Ammon's horn (tissue), 1 donor: ENCODE data around the gene PRDM15.
"Not testable (repeated sequence)": the region's sequence is repeated elsewhere in the genome, so short reads cannot be mapped to it uniquely, and the experiment has no call there.

Experiments
- DNase-seq: peaks from one replicate; pipeline ENCODE4 v3.0.0-alpha.2; 2016; ENCODE audit warnings: low spot score

Gene PRDM15

DNA sequence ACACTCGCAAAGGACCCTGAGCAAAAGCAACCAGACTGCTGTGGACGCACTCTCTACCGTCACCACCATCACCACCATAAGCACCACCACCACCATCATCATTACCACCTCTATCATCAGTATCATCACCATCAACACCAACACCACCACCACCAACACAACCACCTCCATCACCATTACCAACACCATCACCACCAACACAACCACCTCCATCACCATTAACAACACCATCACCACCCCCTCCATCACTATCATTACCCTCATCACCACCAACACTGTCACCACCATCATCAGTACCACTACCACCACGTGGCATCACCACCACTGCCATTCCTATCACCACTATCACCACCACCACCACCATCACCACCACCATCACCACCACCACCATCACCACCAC, 73.5 kb downstream of the PRDM15 start:
- no peak for DNase-seq

DNA sequence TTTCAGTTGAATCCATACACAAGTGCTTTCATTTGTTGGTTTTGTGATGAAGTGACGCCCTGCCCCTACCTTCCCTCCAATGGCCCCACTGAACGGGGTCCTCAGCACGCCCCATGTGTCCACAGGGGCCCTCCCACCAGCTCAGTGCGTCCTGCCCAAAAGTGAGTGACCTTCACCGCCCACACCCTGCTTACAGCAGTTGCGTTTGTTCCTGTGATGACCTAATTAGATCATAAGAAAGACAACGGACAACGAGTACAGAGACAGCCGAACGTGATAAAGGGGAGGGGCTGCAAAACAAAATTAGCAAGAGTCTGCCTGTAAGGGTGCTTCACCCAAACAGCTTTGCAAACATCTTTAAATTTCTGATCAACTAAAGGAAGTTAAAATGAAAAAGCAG, 74.1 kb downstream of the PRDM15 start:
- DNase-seq = no peak

DNA sequence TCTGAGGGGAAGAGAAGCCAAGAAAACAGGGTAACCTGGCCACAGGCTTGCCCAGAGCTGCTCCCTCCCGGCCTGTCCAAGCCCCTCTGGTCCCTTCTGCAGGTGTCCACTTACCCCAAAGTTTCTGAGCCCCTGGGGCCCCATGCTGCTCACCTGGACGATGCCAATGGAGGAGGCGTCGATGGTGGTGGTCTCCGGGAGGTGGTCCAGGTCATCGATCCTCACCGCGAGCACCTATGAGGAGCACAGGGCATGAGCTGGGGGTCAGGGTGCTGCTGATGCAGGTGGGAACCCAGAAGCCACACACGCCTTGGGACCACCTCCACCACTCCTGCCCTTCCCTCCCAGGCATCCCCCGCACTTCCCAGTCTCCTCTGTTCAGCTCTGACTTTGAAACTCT, 74.8 kb downstream of the PRDM15 start:
- no peak for DNase-seq

DNA sequence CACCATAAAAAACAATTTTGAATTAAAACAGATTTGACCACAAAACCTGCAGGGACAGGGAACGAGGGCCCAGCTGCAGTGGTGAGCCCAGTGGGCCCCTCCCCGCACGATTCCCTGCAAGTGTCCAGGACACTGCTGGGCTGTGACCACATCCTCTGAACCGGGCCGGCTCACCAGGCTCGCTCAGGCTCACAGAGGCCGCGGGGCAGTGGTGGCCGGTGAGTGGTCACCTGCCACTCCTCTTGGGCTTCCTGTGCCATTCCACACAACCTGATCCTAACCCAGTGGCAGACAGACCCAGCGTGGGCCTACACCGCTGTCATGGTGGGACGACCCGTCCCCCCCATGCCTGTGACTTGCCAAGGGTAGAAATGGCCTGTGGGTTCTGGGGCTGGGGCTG, 75.8 kb downstream of the PRDM15 start:
- no peak for DNase-seq

DNA sequence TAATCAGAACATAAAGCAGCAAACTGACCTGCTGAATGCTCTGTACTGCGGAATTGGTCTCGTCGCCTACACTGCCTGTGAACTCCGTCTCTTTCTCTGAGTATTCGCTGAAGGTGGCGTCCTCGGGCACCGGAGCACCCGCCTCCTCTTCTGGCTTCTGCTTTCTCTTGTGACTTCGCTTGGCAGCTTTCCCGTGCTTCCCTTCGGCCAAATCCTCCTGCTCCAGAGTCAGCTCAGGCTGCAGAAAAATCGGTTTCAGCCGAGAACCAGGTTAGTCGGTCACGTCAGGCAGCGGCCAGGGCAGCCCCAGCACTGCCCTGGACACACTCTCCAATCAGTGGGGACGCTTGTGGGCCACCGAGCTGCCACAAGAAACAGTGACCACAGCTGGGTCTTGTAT, 76.5 kb downstream of the PRDM15 start:
- DNase-seq = peak; percentile 81

DNA sequence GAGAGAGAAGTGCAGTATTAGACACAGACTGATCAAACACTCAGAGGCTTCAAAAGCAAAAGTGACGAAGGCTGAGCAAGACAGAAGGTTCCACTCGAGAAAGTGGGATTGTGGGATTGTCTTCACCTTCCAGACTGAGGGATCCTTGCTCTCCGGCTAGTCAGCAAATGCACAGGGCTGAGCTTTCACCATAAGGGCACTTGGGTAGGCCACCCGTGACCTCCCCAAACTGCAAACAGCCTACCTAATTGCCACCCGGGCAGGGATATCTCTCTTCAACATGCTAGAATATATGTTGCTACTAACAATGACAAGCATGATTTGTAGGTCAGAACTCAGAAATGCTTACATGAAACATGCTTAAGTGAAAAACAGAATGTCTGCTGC, 77.0 kb downstream of the PRDM15 start:
- no peak for DNase-seq

DNA sequence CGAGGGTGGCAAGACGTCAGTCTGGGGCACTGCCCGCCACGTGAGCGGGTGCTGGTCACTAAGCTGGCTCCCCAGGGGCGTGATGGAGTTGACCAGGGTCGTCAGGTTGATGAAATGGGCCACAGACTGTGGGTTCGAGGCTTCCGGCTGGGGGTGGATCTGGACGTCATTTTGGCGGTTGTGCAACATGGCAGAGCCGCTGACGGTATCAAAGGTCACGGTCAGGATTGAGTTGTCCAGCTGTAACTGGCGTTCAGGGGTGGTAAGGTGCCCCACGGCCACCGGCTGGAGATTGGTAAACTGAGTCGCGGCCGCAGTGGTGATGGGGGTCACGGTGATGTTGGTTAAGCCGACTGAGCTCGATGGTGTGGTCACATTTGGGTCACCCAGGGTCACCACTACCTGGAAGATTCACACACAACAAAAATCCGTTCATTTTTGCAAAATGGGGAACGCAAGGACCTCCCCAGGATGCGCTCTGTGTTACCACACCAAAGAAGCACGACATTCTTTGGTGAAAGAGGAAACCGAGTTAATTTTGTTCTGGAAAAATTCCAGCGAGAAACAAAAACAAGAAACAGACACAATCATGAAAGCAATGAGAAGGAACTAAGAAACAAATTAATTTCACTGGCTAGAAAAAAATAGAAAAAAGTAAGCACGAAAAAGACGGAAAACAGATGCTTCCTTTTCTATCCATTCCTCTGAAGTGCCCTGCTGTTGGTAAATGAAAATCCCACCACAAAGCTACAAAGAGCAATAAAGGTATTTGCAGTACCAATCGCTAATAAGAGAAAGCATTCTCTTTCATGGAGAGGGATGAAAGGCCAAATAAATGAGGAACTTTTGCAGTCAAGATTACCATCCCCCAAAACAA, 77.6 kb downstream of the PRDM15 start:
- no peak for DNase-seq

DNA sequence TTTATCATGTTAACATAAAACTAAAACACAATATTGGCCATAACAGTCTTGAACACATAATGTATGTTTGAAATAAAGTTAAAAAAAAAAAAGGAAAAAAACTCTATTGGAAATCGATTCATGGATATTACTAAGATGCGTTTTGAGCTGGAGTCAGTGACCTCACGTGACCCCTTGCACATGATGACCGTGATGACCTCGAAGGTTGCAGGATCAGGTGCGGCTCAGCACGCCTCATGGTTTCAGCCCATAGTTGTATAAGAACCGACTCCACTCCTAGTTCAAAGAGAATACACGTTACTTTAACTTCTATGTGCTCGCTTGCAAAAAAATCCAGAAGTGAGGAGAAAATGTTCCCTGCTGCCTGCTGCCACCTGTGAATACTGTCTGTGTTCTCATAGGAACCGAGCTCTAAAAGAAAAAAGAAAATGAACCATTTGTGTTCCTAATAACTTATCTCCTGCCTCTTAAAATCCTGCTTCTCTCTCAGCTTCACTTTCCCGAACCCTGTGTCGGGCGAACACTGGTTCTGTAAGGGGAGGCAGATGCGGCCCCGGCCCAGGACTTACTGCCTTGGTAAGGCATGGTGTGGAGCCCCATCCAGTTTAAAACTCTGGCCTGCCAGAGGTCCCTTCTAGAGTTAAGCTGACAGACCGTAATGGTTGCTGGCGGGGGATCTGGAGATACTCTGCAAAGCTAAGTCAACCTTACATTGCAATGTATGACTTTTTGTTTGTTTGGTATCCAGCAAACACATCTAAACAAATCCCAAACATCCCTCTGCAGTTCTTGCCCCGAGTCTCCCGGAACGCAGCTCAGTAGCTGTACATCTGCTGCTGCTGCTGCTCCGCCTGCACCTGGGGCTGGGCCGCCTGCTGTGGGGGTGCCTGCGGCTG, 78.5 kb downstream of the PRDM15 start:
- DNase-seq = no peak

DNA sequence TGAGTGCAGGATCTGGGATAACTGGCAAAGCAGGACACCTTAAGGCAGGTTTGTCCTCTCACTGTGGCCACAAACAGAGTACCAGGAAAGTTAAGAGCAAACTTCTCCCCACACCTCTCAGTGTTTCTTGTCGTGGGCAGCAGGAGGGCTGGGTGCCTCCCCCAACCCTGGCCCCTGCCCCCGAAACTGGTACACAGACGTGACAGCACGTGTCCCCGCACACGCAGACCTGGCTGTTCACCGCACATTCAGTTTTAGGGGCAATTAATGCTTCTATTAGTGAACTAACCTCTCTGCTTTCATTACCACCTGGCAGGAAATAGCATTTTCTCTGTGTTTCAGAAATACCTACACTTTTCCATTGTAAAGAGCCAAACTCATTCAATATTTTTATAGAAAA, 79.4 kb downstream of the PRDM15 start:
- DNase-seq = no peak

DNA sequence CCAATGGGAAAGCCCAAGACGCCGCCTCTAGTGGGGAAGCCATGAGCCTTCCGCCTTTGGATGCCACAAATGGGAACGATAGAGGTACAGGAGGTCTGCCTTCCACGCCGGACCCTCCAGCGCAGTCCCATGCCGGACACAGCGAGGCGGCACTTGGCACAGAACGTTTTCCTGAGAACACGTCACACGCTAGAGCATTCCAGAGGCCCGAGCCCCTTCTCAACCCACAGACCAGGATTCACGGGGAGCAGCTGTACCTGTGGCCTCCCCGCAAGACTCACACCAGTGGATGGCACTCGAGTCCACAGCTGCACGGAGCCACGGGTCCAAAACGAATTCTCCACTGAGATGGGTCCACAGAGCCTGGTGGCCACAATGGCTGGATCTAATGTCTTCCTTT, 80.8 kb downstream of the PRDM15 start:
- no peak for DNase-seq

DNA sequence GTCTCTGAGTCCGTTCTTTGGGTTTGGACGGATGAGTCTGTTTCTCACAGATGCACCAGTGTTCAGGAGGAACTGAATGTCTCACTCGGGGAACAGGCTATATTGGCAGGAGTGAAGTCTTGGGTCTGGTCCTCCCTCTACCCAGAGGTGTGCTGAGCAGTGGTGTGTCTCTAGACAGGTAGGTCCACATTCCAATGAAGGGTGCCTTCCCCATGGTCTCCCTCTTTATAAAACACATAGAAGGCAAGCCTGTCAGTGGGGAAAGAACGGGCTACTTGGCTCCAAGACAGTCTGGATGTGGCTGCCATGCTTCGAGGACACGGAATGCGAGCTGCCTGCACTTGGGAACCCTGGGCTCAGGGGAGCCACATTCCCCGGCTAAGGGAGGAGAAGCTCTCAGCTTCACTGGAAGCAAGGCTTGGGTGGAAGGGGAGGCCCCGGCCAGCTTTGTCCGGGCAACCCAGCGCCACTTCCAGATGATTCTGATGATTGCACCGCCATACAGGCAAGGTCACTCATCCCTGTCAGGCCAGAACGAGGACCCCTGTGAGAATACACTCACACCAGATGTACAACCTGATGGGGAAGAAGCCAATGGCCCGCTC, 82.6 kb downstream of the PRDM15 start:
- no peak for DNase-seq

DNA sequence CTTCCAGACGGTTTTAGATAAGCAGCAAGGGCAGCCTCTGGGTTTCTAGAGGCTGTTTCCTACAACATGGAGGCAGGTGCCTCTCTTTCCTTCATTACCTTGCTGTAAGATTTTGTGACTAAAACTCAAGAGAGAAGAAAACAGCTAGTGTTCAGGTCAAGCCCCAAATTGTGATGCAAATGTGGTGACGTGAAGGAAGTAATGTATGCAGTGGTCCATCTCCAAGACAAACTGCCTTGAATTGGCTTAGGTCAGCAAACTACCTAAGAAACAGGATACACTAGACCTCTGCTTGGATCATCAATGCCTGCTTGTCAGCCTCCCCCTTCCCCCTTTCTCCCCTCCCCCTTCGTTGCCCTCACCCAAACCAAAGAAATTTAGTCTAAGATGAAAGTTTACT, 83.4 kb downstream of the PRDM15 start:
- DNase-seq = no peak

DNA sequence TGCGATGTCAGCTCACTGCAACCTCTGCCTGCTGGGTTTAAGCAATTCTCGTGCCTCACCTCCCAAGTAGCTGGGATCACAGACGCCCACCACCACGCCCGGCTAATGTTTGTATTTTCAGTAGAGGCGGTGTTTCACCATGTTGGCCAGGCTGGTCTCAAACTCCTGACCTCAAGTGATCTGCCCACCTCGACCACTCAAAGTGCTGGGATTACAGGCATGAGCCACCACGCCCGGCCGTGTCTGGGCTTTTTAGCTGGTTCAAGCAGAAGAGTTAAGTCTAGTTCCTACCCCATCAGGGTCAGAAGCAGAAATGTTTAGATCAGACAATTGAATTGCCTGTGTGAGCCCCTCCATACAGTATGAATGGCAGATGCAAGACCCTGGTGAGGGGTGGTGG, 84.5 kb downstream of the PRDM15 start:
- no peak for DNase-seq

DNA sequence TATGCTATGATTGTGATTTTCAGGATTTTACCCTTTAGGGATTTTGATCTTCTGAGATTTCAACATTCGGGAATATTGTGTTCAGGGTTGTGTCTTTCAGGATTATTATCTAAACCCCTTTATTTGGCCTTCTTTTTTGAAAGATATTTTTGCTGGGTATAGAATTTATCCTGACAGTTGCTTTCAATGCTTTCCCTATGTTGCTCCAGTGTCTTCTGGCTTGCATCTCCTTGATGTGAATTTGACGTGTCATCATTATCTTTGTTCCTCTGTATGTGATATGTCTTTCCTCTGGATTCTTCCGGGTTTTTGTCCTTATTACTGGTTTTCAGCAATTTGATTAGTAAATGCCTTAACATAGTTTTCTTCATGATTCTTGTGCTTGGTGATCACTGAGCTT, 86.4 kb downstream of the PRDM15 start:
- DNase-seq = no peak

DNA sequence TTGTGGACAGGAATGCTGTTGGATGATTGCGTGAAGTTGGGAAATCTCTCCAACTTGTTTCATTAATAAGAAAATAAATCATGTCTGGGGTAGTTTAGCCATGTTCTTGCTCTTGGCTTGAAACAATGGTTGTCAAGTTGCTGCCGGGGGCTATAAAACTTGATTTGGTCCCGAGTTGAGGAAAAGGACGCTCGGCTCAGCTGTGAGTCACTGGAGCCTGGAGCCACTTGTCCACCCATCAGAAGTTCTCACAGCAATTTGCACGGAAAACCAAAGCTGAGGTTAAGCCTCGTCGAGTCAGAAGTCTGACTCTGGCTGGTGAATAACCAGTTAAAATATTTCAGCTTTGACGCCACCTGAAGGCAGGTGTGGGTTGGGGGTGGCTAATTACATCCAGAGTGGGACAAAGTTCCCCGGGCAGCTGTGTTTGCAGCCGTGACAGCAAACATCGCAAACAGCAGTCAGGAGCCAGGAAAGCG, 92.6 kb downstream of the PRDM15 start:
- no peak for DNase-seq

DNA sequence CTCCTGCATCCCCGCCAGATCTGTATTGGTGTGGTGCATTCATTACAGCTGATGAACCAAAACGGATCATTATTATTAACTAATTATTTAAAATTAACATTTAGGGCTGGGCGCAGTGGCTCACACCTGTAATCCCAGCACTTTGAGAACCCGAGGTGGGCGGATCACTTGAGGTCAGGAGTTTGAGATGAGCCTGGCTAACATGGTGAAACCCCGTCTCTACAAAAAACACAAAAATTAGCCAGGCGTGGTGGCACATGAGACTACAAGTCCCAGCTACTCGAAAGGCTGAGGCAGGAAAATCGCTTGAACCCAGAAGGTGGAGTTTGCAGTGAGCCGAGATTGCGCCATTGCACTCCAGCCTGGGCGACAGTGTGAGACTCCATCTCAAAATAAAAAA, 93.9 kb downstream of the PRDM15 start:
- DNase-seq = not testable (repeated sequence)

DNA sequence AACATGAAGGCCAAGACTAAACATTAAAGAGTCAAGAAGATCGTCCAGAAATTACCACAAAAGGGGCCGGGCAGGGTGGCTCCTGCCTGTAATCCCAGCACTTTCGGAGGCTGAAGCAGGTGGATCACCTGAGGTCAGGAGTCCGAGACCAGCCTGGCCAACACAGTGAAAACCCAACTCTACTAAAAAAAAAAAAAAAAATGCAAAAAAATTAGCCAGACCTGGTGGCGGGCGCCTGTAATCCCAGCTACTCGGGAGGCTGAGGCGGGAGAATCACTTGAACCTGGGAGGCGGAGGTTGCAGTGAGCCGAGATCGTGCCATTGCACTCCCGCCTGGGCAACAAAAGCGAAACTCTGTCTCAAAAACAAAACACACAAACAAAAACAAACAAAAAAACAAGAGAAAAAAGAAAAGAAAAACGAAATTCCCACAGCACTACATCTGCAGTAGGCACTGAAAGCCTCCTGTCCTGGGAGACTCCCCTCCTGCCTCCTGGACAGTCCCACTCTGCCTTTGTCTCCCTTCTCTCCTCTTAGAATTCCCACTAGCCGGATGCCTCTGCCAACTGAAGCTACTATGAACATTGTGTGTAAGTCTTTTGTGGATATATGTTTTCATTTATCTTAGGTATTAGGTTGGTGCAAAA, 94.6 kb downstream of the PRDM15 start:
- no peak for DNase-seq

DNA sequence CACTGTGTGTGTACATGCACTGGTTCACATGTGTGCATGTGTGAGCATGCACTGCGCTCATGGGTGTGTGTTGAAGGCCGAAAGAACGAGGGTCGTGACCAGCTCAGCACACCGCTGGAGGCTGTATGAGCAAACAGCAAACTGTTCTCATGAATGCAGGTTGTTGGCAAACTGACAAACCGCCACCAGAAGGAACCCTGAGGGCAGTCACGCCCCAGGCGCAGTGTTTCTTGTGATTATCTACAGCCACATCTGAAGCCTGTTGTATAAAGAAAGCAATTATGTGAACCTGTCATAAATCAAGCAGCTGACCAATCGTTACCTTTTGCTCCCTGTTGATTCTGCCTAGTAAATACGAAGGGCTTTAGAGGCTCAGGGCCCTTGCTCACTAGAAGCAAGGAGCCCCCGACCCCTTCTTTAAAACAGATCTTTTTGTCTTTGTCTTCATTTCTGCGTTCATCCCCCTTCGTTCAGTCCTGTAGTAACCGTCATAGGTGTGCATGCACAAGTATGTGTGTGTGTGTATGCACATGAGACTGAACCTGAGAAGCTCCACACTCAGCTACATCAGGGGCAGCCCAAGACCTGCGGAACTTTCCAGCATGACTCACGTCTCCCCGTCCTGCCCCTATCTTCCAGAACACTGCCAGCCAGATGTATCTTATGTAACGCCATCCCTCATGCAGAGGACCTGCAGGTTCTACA, 95.5 kb downstream of the PRDM15 start:
- no peak for DNase-seq

DNA sequence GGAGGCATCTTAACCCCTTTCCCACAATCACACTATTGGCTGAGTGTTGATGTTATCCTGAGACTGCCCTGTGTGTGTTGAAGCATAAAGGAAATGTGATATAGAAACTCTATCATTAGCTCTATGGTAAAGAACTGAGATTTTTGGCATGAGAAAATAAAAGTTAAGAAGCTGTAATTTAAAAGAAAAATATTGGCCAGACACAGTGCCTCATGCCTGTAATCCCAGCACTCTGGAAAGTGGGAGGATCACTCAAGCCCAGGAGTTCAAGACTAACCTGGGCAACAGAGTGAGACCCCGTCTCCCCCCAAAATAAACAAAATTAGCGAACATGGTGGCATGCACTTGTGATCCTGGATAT, 98.1 kb downstream of the PRDM15 start:
- DNase-seq = no peak

DNA sequence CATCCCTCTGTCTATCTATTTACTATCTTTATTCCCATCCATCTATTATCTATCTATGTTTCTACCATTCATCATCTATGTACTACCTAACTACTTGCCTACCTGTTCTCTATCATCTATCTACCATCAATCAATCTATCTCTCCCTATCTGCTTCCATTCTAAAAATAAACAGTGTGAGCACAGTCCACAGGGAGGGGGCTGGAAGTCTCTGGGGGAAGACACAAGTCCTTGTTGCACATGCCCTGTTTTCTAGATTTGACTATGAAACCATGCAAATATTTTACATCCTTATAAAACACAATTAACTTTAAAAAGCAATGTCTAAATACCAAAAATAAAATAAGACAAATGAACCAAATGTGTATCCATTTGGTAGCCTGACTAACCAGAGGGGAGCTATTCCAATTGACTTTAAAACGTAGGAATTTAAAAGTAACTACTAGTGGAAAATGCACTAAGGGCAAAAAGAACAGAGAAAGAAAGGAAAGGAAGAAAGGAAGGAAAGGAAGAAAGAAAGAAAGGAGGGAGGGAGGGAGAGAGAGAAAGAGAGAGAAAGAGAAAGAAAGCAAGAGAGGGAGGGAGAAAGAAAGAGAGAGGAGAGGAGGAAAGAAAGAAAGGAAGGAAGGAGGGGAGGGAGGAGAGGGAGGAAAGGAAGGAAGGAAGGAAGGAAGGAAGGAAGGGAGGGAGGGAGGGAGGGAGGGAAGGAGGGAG, 98.7 kb downstream of the PRDM15 start:
- DNase-seq = no peak

DNA sequence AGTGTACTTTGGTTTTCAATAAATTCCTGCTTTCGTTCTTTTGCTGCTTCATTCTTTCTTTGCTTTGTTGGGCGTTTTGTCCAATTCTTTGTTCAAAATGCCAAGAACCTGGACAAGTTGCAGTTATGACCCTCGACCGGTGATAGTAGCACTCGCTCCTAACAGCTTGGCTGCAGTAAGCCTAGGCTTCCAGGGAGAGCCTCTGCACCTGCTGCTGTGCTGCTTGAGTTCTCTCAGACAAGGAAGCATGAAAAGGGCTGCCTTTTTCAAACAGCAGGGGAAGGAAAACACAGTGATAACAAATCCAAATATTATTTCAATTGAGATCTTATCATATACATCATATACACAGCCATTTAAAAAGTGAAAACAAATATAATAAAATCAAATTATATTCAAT, 99.5 kb downstream of the PRDM15 start:
- no peak for DNase-seq
